ENCODE results near the gene CPT1A. TPM values are rescaled to one million over a fixed set of nuclear protein-coding genes. Genes with fewer than 3 reads are reported as not detected.

CPT1A gene
- polyA plus RNA-seq, 1 donor (not counting 4 experiments of a cell fraction or from before 2014, with no cell fraction given) = 12.9 TPM

DNA sequence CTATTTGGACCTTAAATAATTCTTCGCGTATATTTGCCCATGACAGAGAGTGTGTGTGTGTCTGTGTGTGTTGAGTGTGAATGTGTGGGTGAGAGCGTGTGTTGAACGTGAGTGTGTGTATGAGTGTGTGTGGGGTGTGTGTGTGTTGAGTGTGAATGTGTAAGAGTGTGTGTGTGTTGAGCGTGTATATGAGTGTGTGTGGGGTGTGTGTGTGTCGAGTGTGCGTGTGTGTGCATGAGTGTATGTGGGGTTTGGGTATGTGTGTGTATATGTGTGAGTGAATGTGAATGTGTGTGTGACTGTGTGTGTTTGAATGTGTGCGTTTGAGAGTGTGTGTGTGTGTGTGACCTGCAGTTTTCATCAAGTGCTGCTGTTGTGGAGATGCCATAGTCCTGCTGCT is 130.6 kb downstream of the CPT1A start:
- no peak for FAIRE-seq
- TF ChIP-seq, protein P1, sequence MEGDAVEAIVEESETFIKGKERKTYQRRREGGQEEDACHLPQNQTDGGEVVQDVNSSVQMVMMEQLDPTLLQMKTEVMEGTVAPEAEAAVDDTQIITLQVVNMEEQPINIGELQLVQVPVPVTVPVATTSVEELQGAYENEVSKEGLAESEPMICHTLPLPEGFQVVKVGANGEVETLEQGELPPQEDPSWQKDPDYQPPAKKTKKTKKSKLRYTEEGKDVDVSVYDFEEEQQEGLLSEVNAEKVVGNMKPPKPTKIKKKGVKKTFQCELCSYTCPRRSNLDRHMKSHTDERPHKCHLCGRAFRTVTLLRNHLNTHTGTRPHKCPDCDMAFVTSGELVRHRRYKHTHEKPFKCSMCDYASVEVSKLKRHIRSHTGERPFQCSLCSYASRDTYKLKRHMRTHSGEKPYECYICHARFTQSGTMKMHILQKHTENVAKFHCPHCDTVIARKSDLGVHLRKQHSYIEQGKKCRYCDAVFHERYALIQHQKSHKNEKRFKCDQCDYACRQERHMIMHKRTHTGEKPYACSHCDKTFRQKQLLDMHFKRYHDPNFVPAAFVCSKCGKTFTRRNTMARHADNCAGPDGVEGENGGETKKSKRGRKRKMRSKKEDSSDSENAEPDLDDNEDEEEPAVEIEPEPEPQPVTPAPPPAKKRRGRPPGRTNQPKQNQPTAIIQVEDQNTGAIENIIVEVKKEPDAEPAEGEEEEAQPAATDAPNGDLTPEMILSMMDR (optimal IDR thresholded peaks at IDR 0.05 in 1 of 3, IDR thresholded peaks at IDR 0.05 in 1 of 3, conservative IDR thresholded peaks at IDR 0.05 in 1 of 3; ENCODE audit: extremely low read depth in 1 of 3, insufficient read depth in 2 of 3, low read length in 3 of 3) = no peak
- no peak for TF ChIP-seq EZH2 (IDR thresholded peaks at IDR 0.05; ENCODE audit: low read length)

DNA sequence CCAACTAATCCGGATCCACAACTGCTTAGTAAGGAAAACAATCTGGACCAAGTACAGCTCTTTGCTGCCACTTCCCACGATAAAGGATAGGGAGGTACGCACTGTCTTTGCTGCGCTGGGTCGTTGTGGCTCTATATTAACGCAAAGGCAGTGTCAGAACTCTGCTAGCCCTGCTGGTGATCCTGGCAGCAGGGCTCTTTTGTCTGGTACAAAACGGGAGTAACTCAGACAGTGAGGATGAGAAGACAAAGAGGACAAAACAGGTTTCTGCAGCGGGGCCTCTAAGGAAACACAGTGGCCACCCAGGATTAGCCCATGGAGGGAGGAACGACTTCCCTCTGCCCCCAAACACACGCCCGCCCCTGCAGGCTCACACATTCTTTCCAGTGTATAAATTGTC is 131.3 kb downstream of the CPT1A start:
- H3K9me1 ChIP-seq (ENCODE audit: control insufficient read depth, extremely low read depth, insufficient read depth, low read length) = no peaks in the 10 kb centered on the region
- H3K79me2 ChIP-seq (ENCODE audit: control insufficient read depth, insufficient read depth, low read length) = no peaks in the 10 kb centered on the region
- dilution Hi-C loops (cut with MboI; ENCODE audit: extremely low pct_ligation_motif_present, low sequenced_read_pairs) = no loop called here
- no peak overlapping the region for H3K4me2 ChIP-seq (ENCODE audit: control insufficient read depth, extremely low read depth, insufficient read depth, low read depth, low read length)
- no peak for FAIRE-seq
- no peak overlapping the region for H3K9ac ChIP-seq (ENCODE audit: control insufficient read depth, extremely low read depth, insufficient read depth, low read length)
- no peaks in the 10 kb centered on the region for H3K36me3 ChIP-seq (ENCODE audit: control insufficient read depth in 2 of 2, extremely low read depth in 1 of 2, insufficient read depth in 2 of 2, low read length in 2 of 2)
- no peak overlapping the region for H3K4me3 ChIP-seq (ENCODE audit: control insufficient read depth in 2 of 3, extremely low read depth in 1 of 3, insufficient read depth in 2 of 3, low read depth in 1 of 3, low read length in 3 of 3)
- no peak for TF ChIP-seq EZH2 (IDR thresholded peaks at IDR 0.05; ENCODE audit: low read length)
- TF ChIP-seq, protein P1 (optimal IDR thresholded peaks at IDR 0.05 in 1 of 3, IDR thresholded peaks at IDR 0.05 in 1 of 3, conservative IDR thresholded peaks at IDR 0.05 in 1 of 3; ENCODE audit: extremely low read depth in 1 of 3, insufficient read depth in 2 of 3, low read length in 3 of 3) = no peak
- H3K27me3 ChIP-seq (ENCODE audit: control insufficient read depth, extremely low read depth, insufficient read depth, low read length) = peaks cover 4% of the 10 kb centered on the region
- no peaks in the 10 kb centered on the region for H4K20me1 ChIP-seq (ENCODE audit: control insufficient read depth, extremely low read depth, insufficient read depth, low read length)
- no peak overlapping the region for H3K27ac ChIP-seq (ENCODE audit: control insufficient read depth, insufficient read depth, low read length)
- H3K9me3 ChIP-seq (ENCODE audit: control insufficient read depth, low read depth, low read length) = no peaks in the 10 kb centered on the region
- DNase-seq (ENCODE audit: low read depth, low spot score) = no peak
- no peak overlapping the region for H2AFZ ChIP-seq (ENCODE audit: control insufficient read depth, low read length)
- H3K4me1 ChIP-seq (ENCODE audit: control insufficient read depth, extremely low read depth, insufficient read depth, low read length) = no peaks in the 10 kb centered on the region

More for the DNA sequence above, 130.6 kb downstream of the CPT1A start:
- peaks cover 4% of the 10 kb centered on the region for H3K27me3 ChIP-seq (ENCODE audit: control insufficient read depth, extremely low read depth, insufficient read depth, low read length)
- no peak overlapping the region for H2AFZ ChIP-seq (ENCODE audit: control insufficient read depth, low read length)
- H3K4me1 ChIP-seq (ENCODE audit: control insufficient read depth, extremely low read depth, insufficient read depth, low read length) = no peaks in the 10 kb centered on the region
- H3K36me3 ChIP-seq (ENCODE audit: control insufficient read depth in 2 of 2, extremely low read depth in 1 of 2, insufficient read depth in 2 of 2, low read length in 2 of 2) = no peaks in the 10 kb centered on the region
- H3K79me2 ChIP-seq (ENCODE audit: control insufficient read depth, insufficient read depth, low read length) = no peaks in the 10 kb centered on the region
- no peak for DNase-seq (ENCODE audit: low read depth, low spot score)
- H3K4me3 ChIP-seq (ENCODE audit: control insufficient read depth in 2 of 3, extremely low read depth in 1 of 3, insufficient read depth in 2 of 3, low read depth in 1 of 3, low read length in 3 of 3) = no peak overlapping the region
- no peak overlapping the region for H3K9ac ChIP-seq (ENCODE audit: control insufficient read depth, extremely low read depth, insufficient read depth, low read length)
- dilution Hi-C loops (cut with MboI; ENCODE audit: extremely low pct_ligation_motif_present, low sequenced_read_pairs) = no loop called here
- no peaks in the 10 kb centered on the region for H3K9me3 ChIP-seq (ENCODE audit: control insufficient read depth, low read depth, low read length)
- no peaks in the 10 kb centered on the region for H4K20me1 ChIP-seq (ENCODE audit: control insufficient read depth, extremely low read depth, insufficient read depth, low read length)
- no peaks in the 10 kb centered on the region for H3K9me1 ChIP-seq (ENCODE audit: control insufficient read depth, extremely low read depth, insufficient read depth, low read length)
- H3K27ac ChIP-seq (ENCODE audit: control insufficient read depth, insufficient read depth, low read length) = no peak overlapping the region
- H3K4me2 ChIP-seq (ENCODE audit: control insufficient read depth, extremely low read depth, insufficient read depth, low read depth, low read length) = no peak overlapping the region
